ENCODE data around the gene ARSB. TPM values are rescaled to one million over a fixed set of nuclear protein-coding genes. Genes with fewer than 3 reads are reported as not detected.

The ARSB gene
- total and polyA plus RNA-seq, 10 of the 15 experiments (the other 5 are each of a cell fraction or from before 2014, with no cell fraction given), result 1.2 to 8.2 (median 6.1) TPM

GRCh38 chr5:78747705-78748359 is 237.3 kb downstream of the ARSB start (continued):
- TF ChIP-seq TCF3 (IDR thresholded peaks at IDR 0.05; ENCODE audit: borderline replicate concordance, insufficient read depth, low read depth, low read length) (no peak), PAX8 (IDR thresholded peaks at IDR 0.05) (no peak), IRF5 (IDR thresholded peaks at IDR 0.05; ENCODE audit: borderline replicate concordance) (no peak), MLLT1 (IDR thresholded peaks at IDR 0.05) (no peak), POLR2AphosphoS5 (IDR thresholded peaks at IDR 0.05; ENCODE audit: low read length) (no peak), ZBTB40 (IDR thresholded peaks at IDR 0.05; ENCODE audit: borderline replicate concordance) (no peak), MXI1 (IDR thresholded peaks at IDR 0.05; ENCODE audit: low read depth, low read length) (no peak)

Measured in GM12878 (cell line).